ENCODE results near the gene PAWR. TPM values are rescaled to one million over a fixed set of nuclear protein-coding genes. Genes with fewer than 3 reads are reported as not detected.

Gene PAWR
- total RNA-seq, 1 experiment from 2014 or later = 106 TPM

DNA sequence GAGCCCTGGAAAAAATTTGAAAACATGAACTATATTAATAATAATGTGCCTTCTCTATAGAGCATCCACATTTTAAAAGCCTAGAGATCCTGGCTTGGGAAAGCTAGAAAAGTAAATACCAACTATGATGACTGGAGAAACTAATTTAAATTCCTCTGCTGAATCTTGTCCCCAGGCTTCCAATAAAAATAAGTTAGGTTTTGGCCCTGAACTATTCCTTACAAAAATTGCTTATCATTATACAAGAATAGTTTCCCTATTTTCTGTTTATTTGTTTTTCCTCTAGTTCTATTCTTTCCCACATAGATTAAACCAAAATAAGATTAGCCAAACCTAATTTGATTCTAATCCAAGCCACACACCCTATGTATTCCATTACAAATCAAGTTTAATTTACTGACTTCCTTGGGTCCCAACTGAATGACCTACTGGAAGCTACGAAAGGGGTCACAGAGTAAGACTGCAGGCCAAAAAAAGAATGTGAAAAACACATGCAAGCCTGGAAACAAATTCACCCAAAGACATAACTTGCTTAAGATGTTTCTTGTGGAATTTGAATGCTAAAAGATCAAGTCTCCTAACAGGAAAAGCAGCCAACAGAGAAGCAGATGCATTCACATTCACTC lies 133.0 kb downstream of the PAWR start:
- no peaks in the 10 kb centered on the region for H3K9me3 ChIP-seq (ENCODE audit: control insufficient read depth in 1 of 2, insufficient read depth in 1 of 2, low read depth in 1 of 2, low read length in 2 of 2)
- H3K27ac ChIP-seq (ENCODE audit: low read depth, low read length) = no peak overlapping the region
- H4K20me1 ChIP-seq (ENCODE audit: insufficient read depth) = no peaks in the 10 kb centered on the region
- ChIA-PET CTCF (interaction anchor here (1.0 to 1.2 kb wide), 2 partner anchors 10 to 181 kb away, joined by 3 read pairs; no protein-coding TSS in a partner anchor), POLR2A (no interaction called here), RAD21 (ENCODE audit: low non-redundant PET in 1 of 2, low total read pairs in 2 of 2, uncharacterized antibody in 2 of 2, unreplicated experiment in 2 of 2) (no interaction called here)
- intact Hi-C loops (cut with micrococcal nuclease) = loop anchor here (5.0 kb wide), 2 partner anchors 134 to 709 kb away; partner anchors contain the start of gene PAWR
- no TSS peak for BruUV-seq (replicated peaks)
- no peaks in the 10 kb centered on the region for H3K79me2 ChIP-seq (ENCODE audit: insufficient read depth, low read length)
- ATAC-seq (no peak), DNase-seq (ENCODE audit: low read depth, low spot score) (no peak)
- no peaks in the 10 kb centered on the region for H3K4me1 ChIP-seq (ENCODE audit: control insufficient read depth in 1 of 2, insufficient read depth in 2 of 2, low read length in 2 of 2)
- H3K4me2 ChIP-seq (ENCODE audit: low read length) = no peak overlapping the region
- no peak overlapping the region for H3K9ac ChIP-seq (ENCODE audit: low read length)
- peaks cover 0 to 5% of the 10 kb centered on the region in 2 experiments; a peak in 1 of 4 replicates for H3K36me3 ChIP-seq (ENCODE audit: control insufficient read depth in 1 of 2, insufficient read depth in 2 of 2, low read length in 2 of 2)
- H3K4me3 ChIP-seq (replicated peaks in 1 of 2; ENCODE audit: low read depth in 1 of 2, low read length in 2 of 2) = no peak overlapping the region
- no peak overlapping the region for H2AFZ ChIP-seq (ENCODE audit: low read depth, low read length, poor library complexity, severe bottlenecking)
- H3K27me3 ChIP-seq (ENCODE audit: insufficient read depth, low read length) = no peaks in the 10 kb centered on the region
- TF ChIP-seq POLR2A (IDR thresholded peaks at IDR 0.05; ENCODE audit: borderline replicate concordance, extremely low read depth, insufficient read depth, insufficient read length) (no peak), CEBPB (IDR thresholded peaks at IDR 0.05; ENCODE audit: low read depth) (no peak), FOSL1 (IDR thresholded peaks at IDR 0.05; ENCODE audit: low read depth) (no peak), SP1 (IDR thresholded peaks at IDR 0.05; ENCODE audit: low read depth) (no peak), YY1 (IDR thresholded peaks at IDR 0.05; ENCODE audit: extremely low read depth, insufficient replicate concordance, low read depth, low read length) (no peak), ZNF274 (IDR thresholded peaks at IDR 0.05; ENCODE audit: low read depth, low read length) (no peak), SRF (IDR thresholded peaks at IDR 0.05; ENCODE audit: low read depth) (no peak), SIN3A (IDR thresholded peaks at IDR 0.05; ENCODE audit: low read depth) (no peak), JUND (IDR thresholded peaks at IDR 0.05) (no peak), RAD21 (IDR thresholded peaks at IDR 0.05; ENCODE audit: low read depth) (no peak), ZFX (IDR thresholded peaks at IDR 0.05) (no peak), EGR1 (IDR thresholded peaks at IDR 0.05; ENCODE audit: low read depth) (no peak), TCF7L2 (IDR thresholded peaks at IDR 0.05; ENCODE audit: borderline replicate concordance, extremely low read depth, insufficient read depth, insufficient read length) (no peak), CBX3 (IDR thresholded peaks at IDR 0.05; ENCODE audit: low read depth) (no peak)
- TF ChIP-seq, protein P1, sequence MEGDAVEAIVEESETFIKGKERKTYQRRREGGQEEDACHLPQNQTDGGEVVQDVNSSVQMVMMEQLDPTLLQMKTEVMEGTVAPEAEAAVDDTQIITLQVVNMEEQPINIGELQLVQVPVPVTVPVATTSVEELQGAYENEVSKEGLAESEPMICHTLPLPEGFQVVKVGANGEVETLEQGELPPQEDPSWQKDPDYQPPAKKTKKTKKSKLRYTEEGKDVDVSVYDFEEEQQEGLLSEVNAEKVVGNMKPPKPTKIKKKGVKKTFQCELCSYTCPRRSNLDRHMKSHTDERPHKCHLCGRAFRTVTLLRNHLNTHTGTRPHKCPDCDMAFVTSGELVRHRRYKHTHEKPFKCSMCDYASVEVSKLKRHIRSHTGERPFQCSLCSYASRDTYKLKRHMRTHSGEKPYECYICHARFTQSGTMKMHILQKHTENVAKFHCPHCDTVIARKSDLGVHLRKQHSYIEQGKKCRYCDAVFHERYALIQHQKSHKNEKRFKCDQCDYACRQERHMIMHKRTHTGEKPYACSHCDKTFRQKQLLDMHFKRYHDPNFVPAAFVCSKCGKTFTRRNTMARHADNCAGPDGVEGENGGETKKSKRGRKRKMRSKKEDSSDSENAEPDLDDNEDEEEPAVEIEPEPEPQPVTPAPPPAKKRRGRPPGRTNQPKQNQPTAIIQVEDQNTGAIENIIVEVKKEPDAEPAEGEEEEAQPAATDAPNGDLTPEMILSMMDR (IDR thresholded peaks at IDR 0.05 in 2 of 3, conservative IDR thresholded peaks at IDR 0.05 in 1 of 3; ENCODE audit: borderline replicate concordance in 1 of 3, insufficient read depth in 1 of 3, low read depth in 2 of 3, low read length in 2 of 3) = no peak
- TF ChIP-seq, protein P2, sequence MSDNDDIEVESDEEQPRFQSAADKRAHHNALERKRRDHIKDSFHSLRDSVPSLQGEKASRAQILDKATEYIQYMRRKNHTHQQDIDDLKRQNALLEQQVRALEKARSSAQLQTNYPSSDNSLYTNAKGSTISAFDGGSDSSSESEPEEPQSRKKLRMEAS (IDR thresholded peaks at IDR 0.05) = no peak
- TF ChIP-seq, protein P3, sequence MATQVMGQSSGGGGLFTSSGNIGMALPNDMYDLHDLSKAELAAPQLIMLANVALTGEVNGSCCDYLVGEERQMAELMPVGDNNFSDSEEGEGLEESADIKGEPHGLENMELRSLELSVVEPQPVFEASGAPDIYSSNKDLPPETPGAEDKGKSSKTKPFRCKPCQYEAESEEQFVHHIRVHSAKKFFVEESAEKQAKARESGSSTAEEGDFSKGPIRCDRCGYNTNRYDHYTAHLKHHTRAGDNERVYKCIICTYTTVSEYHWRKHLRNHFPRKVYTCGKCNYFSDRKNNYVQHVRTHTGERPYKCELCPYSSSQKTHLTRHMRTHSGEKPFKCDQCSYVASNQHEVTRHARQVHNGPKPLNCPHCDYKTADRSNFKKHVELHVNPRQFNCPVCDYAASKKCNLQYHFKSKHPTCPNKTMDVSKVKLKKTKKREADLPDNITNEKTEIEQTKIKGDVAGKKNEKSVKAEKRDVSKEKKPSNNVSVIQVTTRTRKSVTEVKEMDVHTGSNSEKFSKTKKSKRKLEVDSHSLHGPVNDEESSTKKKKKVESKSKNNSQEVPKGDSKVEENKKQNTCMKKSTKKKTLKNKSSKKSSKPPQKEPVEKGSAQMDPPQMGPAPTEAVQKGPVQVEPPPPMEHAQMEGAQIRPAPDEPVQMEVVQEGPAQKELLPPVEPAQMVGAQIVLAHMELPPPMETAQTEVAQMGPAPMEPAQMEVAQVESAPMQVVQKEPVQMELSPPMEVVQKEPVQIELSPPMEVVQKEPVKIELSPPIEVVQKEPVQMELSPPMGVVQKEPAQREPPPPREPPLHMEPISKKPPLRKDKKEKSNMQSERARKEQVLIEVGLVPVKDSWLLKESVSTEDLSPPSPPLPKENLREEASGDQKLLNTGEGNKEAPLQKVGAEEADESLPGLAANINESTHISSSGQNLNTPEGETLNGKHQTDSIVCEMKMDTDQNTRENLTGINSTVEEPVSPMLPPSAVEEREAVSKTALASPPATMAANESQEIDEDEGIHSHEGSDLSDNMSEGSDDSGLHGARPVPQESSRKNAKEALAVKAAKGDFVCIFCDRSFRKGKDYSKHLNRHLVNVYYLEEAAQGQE (IDR thresholded peaks at IDR 0.05; ENCODE audit: low read depth) = no peak
- H3K9me2 ChIP-seq (ENCODE audit: insufficient read depth) = no peaks in the 10 kb centered on the region
